Neural cell (in vitro differentiated cells): ENCODE results near the gene MAMDC2. TPM values are rescaled to one million over a fixed set of nuclear protein-coding genes. Genes with fewer than 3 reads are reported as not detected.

ENCODE experiments used
- H2AFZ ChIP-seq: fragments of 200-600, 300-800 bp; sonication (generic), shearing (Covaris generic); 2 replicates; pipeline ENCODE4 v1.6.0; 2014; ENCODE audit warnings: low read depth, mild to moderate bottlenecking, antibody characterized with exemption, low read length, moderate library complexity
- H3F3A ChIP-seq: fragments of 200-600 bp; shearing (Covaris generic); 2 replicates; pipeline ENCODE4 v1.6.1; 2016; ENCODE audit warnings: mild to moderate bottlenecking, moderate library complexity, mixed read lengths, antibody characterized with exemption, low read length; ENCODE audit not compliant: insufficient read depth, poor library complexity, severe bottlenecking
- H3K27ac ChIP-seq: fragments of 200-600, 300-800 bp; sonication (generic), shearing (Covaris generic); 2 replicates; pipeline ENCODE4 v1.5.1; 2014; ENCODE audit warnings: mild to moderate bottlenecking, low read length, moderate library complexity
- H3K27me3 ChIP-seq: fragments of 300-800, 200-600 bp; sonication (generic), shearing (Covaris generic); 2 replicates; pipeline ENCODE4 v1.6.0; 2014; ENCODE audit warnings: mild to moderate bottlenecking, low read depth, low read length, moderate library complexity; ENCODE audit not compliant: insufficient read depth
- H3K36me3 ChIP-seq: fragments of 300-800, 200-600 bp; sonication (generic), shearing (Covaris generic); 2 replicates; pipeline ENCODE4 v1.5.1; 2014; ENCODE audit warnings: mild to moderate bottlenecking, antibody characterized with exemption, low read length, moderate library complexity; ENCODE audit not compliant: insufficient read depth
- H3K4me2 ChIP-seq: fragments of 300-800, 200-600 bp; sonication (generic), shearing (Covaris generic); 2 replicates; pipeline ENCODE4 v1.6.0; 2014; ENCODE audit warnings: mild to moderate bottlenecking, low read length
- H3K4me3 ChIP-seq: fragments of 300-800, 200-600 bp; sonication (generic), shearing (Covaris generic); 2 replicates; pipeline ENCODE4 v1.5.1; 2014; ENCODE audit warnings: mild to moderate bottlenecking, low read length, moderate library complexity
- H3K79me2 ChIP-seq: fragments of 200-600 bp; shearing (Covaris generic); replicated peaks from 2 replicates; pipeline ENCODE4 v1.6.0; 2014; ENCODE audit warnings: mild to moderate bottlenecking, low read length, moderate library complexity; ENCODE audit not compliant: insufficient read depth
- H3K9ac ChIP-seq: fragments of 300-800, 200-600 bp; sonication (generic), shearing (Covaris generic); 2 replicates; pipeline ENCODE4 v1.6.1; 2016; ENCODE audit warnings: mild to moderate bottlenecking, low read length, mixed read lengths
- H3K9me2 ChIP-seq: fragments of 200-600 bp; shearing (Covaris generic); 2 replicates; pipeline ENCODE4 v1.6.1; 2016; ENCODE audit warnings: mild to moderate bottlenecking, low read length, mixed read lengths; ENCODE audit not compliant: insufficient read depth
- H3K9me3 ChIP-seq: fragments of 200-600, 300-800 bp; sonication (generic), shearing (Covaris generic); 2 replicates; pipeline ENCODE4 v1.6.1; 2016; ENCODE audit warnings: mild to moderate bottlenecking, mixed run types, low read length, moderate library complexity, mixed read lengths
- H4K20me1 ChIP-seq: fragments of 200-600 bp; shearing (Covaris generic); 2 replicates; pipeline ENCODE4 v1.6.1; 2016; ENCODE audit warnings: mild to moderate bottlenecking, mixed run types; ENCODE audit not compliant: insufficient read depth
- EP300 ChIP-seq: fragments of 450-650 bp; conservative IDR thresholded peaks from 2 replicates; pipeline ENCODE4 v1.6.1; 2014; ENCODE audit warnings: antibody characterized with exemption, mild to moderate bottlenecking, moderate library complexity; ENCODE audit not compliant: poor library complexity, severe bottlenecking
- EZH2 ChIP-seq: fragments of 200-600, 300-800 bp; shearing (Covaris generic), sonication (generic); IDR thresholded peaks from 2 replicates; pipeline ENCODE4 v1.6.1; 2014; ENCODE audit warnings: antibody characterized with exemption, low read length, borderline replicate concordance, mild to moderate bottlenecking; ENCODE audit not compliant: insufficient read depth, poor library complexity, severe bottlenecking
- MXI1 ChIP-seq: fragments of 450-650 bp; conservative IDR thresholded peaks from 2 replicates; pipeline ENCODE4 v1.6.1; 2014; ENCODE audit warnings: antibody characterized with exemption, mild to moderate bottlenecking; ENCODE audit not compliant: poor library complexity, severe bottlenecking
- POLR2AphosphoS5 ChIP-seq: IDR thresholded peaks from 2 replicates; pipeline ENCODE4 v1.6.1; 2012
- RAD21 ChIP-seq: fragments of 450-650 bp; conservative IDR thresholded peaks from 2 replicates; pipeline ENCODE4 v1.6.1; 2014; ENCODE audit warnings: antibody characterized with exemption, mild to moderate bottlenecking, moderate library complexity
- REST ChIP-seq: IDR thresholded peaks from 2 replicates; pipeline ENCODE4 v1.6.1; 2012; ENCODE audit warnings: borderline replicate concordance
- SMC3 ChIP-seq: fragments of 450-650 bp; conservative IDR thresholded peaks from 2 replicates; pipeline ENCODE4 v1.6.1; 2014; ENCODE audit warnings: antibody characterized with exemption, mild to moderate bottlenecking, moderate library complexity; ENCODE audit not compliant: poor library complexity
- TAF1 ChIP-seq: IDR thresholded peaks from 2 replicates; pipeline ENCODE4 v1.6.1; 2012; ENCODE audit warnings: low read depth
- polyA plus RNA-seq: library from polyadenylated mRNA; depleted of rRNA; stranded (reverse); fragments of >200 nt; gene quantifications from 2 replicates; pipeline ENCODE4 v1.2.3, GENCODE V29; 2014
- TF ChIP-seq, protein P1 (sequence below): fragments of 450-650 bp; IDR thresholded peaks from 2 replicates; pipeline ENCODE4 v1.5.1; 2014; ENCODE audit warnings: antibody characterized with exemption, mild to moderate bottlenecking, moderate library complexity; ENCODE audit not compliant: poor library complexity, severe bottlenecking

The MAMDC2 gene
- polyA plus RNA-seq, 1 donor from 2014 or later, result 0.30 TPM

DNA sequence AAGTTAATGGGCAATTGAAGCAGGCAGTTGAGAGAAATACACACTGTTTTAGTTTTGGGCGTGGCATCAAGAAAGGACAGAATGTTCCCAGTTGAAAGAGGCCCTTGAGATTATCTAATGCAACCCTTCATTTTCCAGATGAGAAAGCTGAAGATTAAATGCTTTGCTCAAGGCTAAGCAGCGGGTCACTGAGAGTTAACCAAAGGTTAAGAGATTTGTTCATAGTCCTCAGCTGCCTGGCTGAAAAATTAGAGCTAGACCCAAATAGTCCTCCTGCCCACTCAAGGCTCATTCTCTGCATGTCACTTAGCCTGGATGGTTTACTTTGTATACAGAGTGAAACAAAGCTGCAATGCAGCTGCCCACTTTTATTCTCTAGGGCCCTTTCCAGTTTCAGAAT is 46.7 kb upstream of the MAMDC2 start:
- H3K9me2 ChIP-seq, result no peaks in the 10 kb centered on the region
- no peaks in the 10 kb centered on the region for H3K27me3 ChIP-seq
- H3K4me2 ChIP-seq, result no peak overlapping the region
- TF ChIP-seq EZH2 (no peak), EP300 (no peak), SMC3 (no peak), REST (no peak), POLR2AphosphoS5 (no peak), MXI1 (no peak)
- H3F3A ChIP-seq, result no peaks in the 10 kb centered on the region
- no peak overlapping the region for H3K4me3 ChIP-seq
- no peaks in the 10 kb centered on the region for H4K20me1 ChIP-seq
- no peaks in the 10 kb centered on the region for H3K9me3 ChIP-seq
- no peak overlapping the region for H3K27ac ChIP-seq
- no peak overlapping the region for H3K9ac ChIP-seq
- H2AFZ ChIP-seq, result no peak overlapping the region
- H3K79me2 ChIP-seq, result no peaks in the 10 kb centered on the region
- no peaks in the 10 kb centered on the region for H3K36me3 ChIP-seq

DNA sequence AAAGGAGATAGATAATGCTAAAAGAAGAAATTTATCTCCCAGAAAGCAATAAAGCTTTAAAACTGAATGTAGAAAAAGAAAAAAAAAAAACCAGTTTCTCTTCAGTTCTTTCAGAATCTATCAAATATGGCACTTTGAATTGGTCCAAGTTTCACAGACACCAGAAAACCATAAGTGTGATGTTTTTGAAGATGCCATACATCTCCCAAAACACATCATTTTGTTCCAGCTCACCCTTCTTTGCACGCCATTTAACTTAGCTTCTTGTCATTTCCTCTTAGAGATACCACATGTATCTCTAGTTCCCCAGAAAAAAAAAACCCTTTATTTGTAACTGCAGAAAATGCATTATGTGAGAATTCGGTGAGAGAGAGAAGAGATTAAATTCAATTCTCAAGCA is 46.1 kb upstream of the MAMDC2 start:
- H3K27ac ChIP-seq, result no peak overlapping the region
- H3K9me3 ChIP-seq, result no peaks in the 10 kb centered on the region
- no peak overlapping the region for H3K4me3 ChIP-seq
- no peaks in the 10 kb centered on the region for H3K9me2 ChIP-seq
- no peak overlapping the region for H3K4me2 ChIP-seq
- no peaks in the 10 kb centered on the region for H4K20me1 ChIP-seq
- H2AFZ ChIP-seq, result no peak overlapping the region
- no peaks in the 10 kb centered on the region for H3K79me2 ChIP-seq
- no peaks in the 10 kb centered on the region for H3F3A ChIP-seq
- H3K27me3 ChIP-seq, result no peaks in the 10 kb centered on the region
- TF ChIP-seq POLR2AphosphoS5 (no peak), REST (no peak), MXI1 (no peak), EP300 (no peak), SMC3 (no peak), EZH2 (no peak), TAF1 (no peak), RAD21 (no peak)
- TF ChIP-seq, protein P1, sequence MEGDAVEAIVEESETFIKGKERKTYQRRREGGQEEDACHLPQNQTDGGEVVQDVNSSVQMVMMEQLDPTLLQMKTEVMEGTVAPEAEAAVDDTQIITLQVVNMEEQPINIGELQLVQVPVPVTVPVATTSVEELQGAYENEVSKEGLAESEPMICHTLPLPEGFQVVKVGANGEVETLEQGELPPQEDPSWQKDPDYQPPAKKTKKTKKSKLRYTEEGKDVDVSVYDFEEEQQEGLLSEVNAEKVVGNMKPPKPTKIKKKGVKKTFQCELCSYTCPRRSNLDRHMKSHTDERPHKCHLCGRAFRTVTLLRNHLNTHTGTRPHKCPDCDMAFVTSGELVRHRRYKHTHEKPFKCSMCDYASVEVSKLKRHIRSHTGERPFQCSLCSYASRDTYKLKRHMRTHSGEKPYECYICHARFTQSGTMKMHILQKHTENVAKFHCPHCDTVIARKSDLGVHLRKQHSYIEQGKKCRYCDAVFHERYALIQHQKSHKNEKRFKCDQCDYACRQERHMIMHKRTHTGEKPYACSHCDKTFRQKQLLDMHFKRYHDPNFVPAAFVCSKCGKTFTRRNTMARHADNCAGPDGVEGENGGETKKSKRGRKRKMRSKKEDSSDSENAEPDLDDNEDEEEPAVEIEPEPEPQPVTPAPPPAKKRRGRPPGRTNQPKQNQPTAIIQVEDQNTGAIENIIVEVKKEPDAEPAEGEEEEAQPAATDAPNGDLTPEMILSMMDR, result no peak
- H3K9ac ChIP-seq, result no peak overlapping the region
- no peaks in the 10 kb centered on the region for H3K36me3 ChIP-seq
